Measurements from ENCODE around the gene PPP1R7.

PPP1R7 gene

GRCh38 chr2:241118737-241119505 lies 31.3 kb upstream of the PPP1R7 start:
- peak in 2 of 10 donors; percentile 31 to 83 for DNase-seq
- intact Hi-C loops (cut with DNase I): no loop called here

GRCh38 chr2:241120440-241120839 lies 29.8 kb upstream of the PPP1R7 start:
- intact Hi-C loops (cut with DNase I): no loop called here

GRCh38 chr2:241121008-241121407 lies 29.3 kb upstream of the PPP1R7 start:
- no peak for DNase-seq
- intact Hi-C loops (cut with DNase I): no loop called here

More at GRCh38 chr2:241120440-241120839, 29.8 kb upstream of the PPP1R7 start:
- no peak for DNase-seq

- DNase-seq: peak in 3 of 10 donors; percentile 50 to 81 (median 72)
- intact Hi-C loops (cut with DNase I): no loop called here
Observed at GRCh38 chr2:241122376-241123002, 27.8 kb upstream of the PPP1R7 start.

- intact Hi-C loops (cut with DNase I): no loop called here
- DNase-seq: peak in 8 of 10 donors; percentile 34 to 91 (median 54)
Observed at GRCh38 chr2:241123816-241124536, 26.3 kb upstream of the PPP1R7 start.

GRCh38 chr2:241125626-241126025 lies 24.6 kb upstream of the PPP1R7 start:
- intact Hi-C loops (cut with DNase I): no loop called here
- DNase-seq: peak in 3 of 10 donors; percentile 39 to 85 (median 54)

- DNase-seq: peak in 3 of 10 donors; percentile 54 to 71 (median 68)
- intact Hi-C loops (cut with DNase I): no loop called here
Observed at GRCh38 chr2:241126201-241126611, 24.1 kb upstream of the PPP1R7 start.

GRCh38 chr2:241126771-241127202 lies 23.5 kb upstream of the PPP1R7 start:
- DNase-seq: peak in 2 of 10 donors; percentile 44 to 71
- intact Hi-C loops (cut with DNase I): no loop called here

GRCh38 chr2:241128266-241128665 lies 22.0 kb upstream of the PPP1R7 start:
- intact Hi-C loops (cut with DNase I): no loop called here
- DNase-seq: peak in 2 of 10 donors; percentile 17 to 55

- peak in 2 of 10 donors; percentile 35 to 59 for DNase-seq
- intact Hi-C loops (cut with DNase I): no loop called here
Observed at GRCh38 chr2:241129086-241129871, 21.0 kb upstream of the PPP1R7 start.

GRCh38 chr2:241130316-241130715 lies 20.0 kb upstream of the PPP1R7 start:
- intact Hi-C loops (cut with DNase I): no loop called here
- peak in 3 of 10 donors; percentile 28 to 77 (median 68) for DNase-seq

- peak in 1 of 10 donors; percentile 36 for DNase-seq
- intact Hi-C loops (cut with DNase I): no loop called here
Observed at GRCh38 chr2:241131531-241131930, 18.7 kb upstream of the PPP1R7 start.

- DNase-seq: peak in 2 of 10 donors; percentile 43 to 63
- intact Hi-C loops (cut with DNase I): no loop called here
Observed at GRCh38 chr2:241132538-241133435, 17.5 kb upstream of the PPP1R7 start.

- DNase-seq: peak in 2 of 10 donors; percentile 30 to 63
- intact Hi-C loops (cut with DNase I): no loop called here
Observed at GRCh38 chr2:241133436-241133820, 16.8 kb upstream of the PPP1R7 start.

GRCh38 chr2:241134711-241135110 lies 15.6 kb upstream of the PPP1R7 start:
- peak in 1 of 10 donors; percentile 46 for DNase-seq
- intact Hi-C loops (cut with DNase I): no loop called here

GRCh38 chr2:241135737-241136136 lies 14.5 kb upstream of the PPP1R7 start:
- DNase-seq: peak in 2 of 10 donors; percentile 25 to 51
- intact Hi-C loops (cut with DNase I): no loop called here

GRCh38 chr2:241136191-241136590 lies 14.1 kb upstream of the PPP1R7 start:
- DNase-seq: peak in 1 of 10 donors; percentile 69

GRCh38 chr2:241136661-241137260 lies 13.5 kb upstream of the PPP1R7 start:
- DNase-seq: peak in 1 of 10 donors; percentile 53

More at GRCh38 chr2:241136191-241136590, 14.1 kb upstream of the PPP1R7 start:
- intact Hi-C loops (cut with DNase I): no loop called here

More at GRCh38 chr2:241136661-241137260, 13.5 kb upstream of the PPP1R7 start:
- intact Hi-C loops (cut with DNase I): no loop called here
